Esophagus squamous epithelium (tissue), 5 donors: Measurements from ENCODE around the gene HAO1. TPM values are rescaled to one million over a fixed set of nuclear protein-coding genes. Genes with fewer than 3 reads are reported as not detected.

ENCODE experiments used
- DNase-seq: peaks from one replicate; lab custom pipeline; 2025; lab: John Stamatoyannopoulos, UW
- H3K27ac ChIP-seq, 4 donors: fragments of 200-600 bp; sonication (generic); one replicate each; pipeline ENCODE4 v1.5.1; 2016 to 2019; ENCODE audit warnings: mild to moderate bottlenecking in 1 of 4
- H3K27me3 ChIP-seq, 4 donors: fragments of 200-600 bp; sonication (generic); 1 replicate in 3 of 4; 2 replicates in 1 of 4; pipeline versions ENCODE4 v1.5.1 to v1.6.0; 2017 to 2021; ENCODE audit warnings: antibody characterized with exemption in 1 of 4
- H3K36me3 ChIP-seq, 3 donors: fragments of 200-600 bp; sonication (generic); one replicate each; pipeline ENCODE4 v1.5.1; 2016 to 2019
- H3K4me1 ChIP-seq, 3 donors: fragments of 200-600 bp; sonication (generic); one replicate each; pipeline ENCODE4 v1.5.1; 2017 to 2019
- H3K4me3 ChIP-seq, 4 donors: fragments of 200-600 bp; sonication (generic); 1 replicate in 3 of 4; 2 replicates in 1 of 4; pipeline ENCODE4 v1.5.1; 2016 to 2019; ENCODE audit warnings: mild to moderate bottlenecking in 2 of 4, moderate library complexity in 1 of 4
- H3K9me3 ChIP-seq, 3 donors: fragments of 200-600 bp; sonication (generic); one replicate each; pipeline ENCODE4 v1.5.1; 2016 to 2019
- POLR2A ChIP-seq, 4 donors: fragments of 450-650 bp; IDR thresholded peaks; one replicate each; pipeline ENCODE4 v1.6.1; 2017; ENCODE audit warnings: antibody characterized with exemption in 4 of 4, mild to moderate bottlenecking in 4 of 4, moderate library complexity in 3 of 4
- WGBS, 2 donors: methylation state at CpG; one replicate each; pipeline ENCODE4 v1.1.5; 2018; 5-methylcytosine and 5-hydroxymethylcytosine counted together
- intact Hi-C: fragments of 100-400 bp; cut with DNase I; formaldehyde crosslinking; loops from one replicate; pipeline ENCODE4 v1.15.0; 2022
- total RNA-seq, 4 donors: library from RNA; depleted of rRNA; stranded (reverse); fragments of >200 nt; gene quantifications; one replicate each; pipeline ENCODE4 v1.1.0, GENCODE V29; 2016
- TF ChIP-seq, protein P1 (sequence below), 6 experiments: fragments of 450-650 bp in 4 of 6; fragments of 200-600 bp in 2 of 6; sonication (generic) in 2 of 6; IDR thresholded peaks; one replicate each; pipeline ENCODE4 v1.5.1; 2016 to 2019; ENCODE audit warnings: antibody characterized with exemption in 6 of 6, mild to moderate bottlenecking in 4 of 6, moderate library complexity in 4 of 6
- donor health status: DM: yes; HTN: yes; CAD: no.

Gene HAO1
- under 1 TPM in 1 of 4 donors, not detected in 3; 0.70 TPM for total RNA-seq

DNA sequence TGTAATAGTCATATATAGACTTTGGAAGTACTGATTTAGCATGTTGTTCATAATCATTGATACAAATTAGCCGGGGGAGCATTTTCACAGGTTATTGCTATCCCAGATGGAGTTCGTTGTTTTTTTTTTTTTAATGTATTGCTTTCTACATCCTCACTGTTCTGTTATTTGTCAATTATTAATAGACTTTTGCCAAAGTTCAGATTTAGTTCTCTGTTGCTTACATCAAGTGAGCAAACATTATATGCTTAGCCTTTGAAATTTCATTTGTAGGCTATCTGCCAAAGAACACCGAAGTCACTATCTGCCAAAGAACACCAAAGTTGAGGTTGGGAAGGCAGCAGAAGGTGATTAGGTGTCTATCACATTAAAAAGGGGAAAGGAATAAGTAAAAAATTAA, at the start of gene HAO1:
Gene HAO1, minus strand, starts transcription at position 118 of the 400 bp plus-strand sequence. Its CDS starts 36 bp downstream, at position 82.
- Histone ChIP-seq H3K36me3 (no peaks in the 10 kb centered on the region), H3K9me3 (no peaks in the 10 kb centered on the region), H3K27ac (no peak within 1 kb of the TSS), H3K4me3 (no peak within 1 kb of the TSS), H3K27me3 (no peaks in the 10 kb centered on the region), H3K4me1 (peaks cover 0 to 7% (median 0%) of the 10 kb centered on the region in 3 donors)
- WGBS, 2 donors = 85 to 86% methylated on average over 3 of the region's 3 CpGs
- TF ChIP-seq POLR2A (IDR thresholded peaks at IDR 0.05) = no peak
- TF ChIP-seq, protein P1, sequence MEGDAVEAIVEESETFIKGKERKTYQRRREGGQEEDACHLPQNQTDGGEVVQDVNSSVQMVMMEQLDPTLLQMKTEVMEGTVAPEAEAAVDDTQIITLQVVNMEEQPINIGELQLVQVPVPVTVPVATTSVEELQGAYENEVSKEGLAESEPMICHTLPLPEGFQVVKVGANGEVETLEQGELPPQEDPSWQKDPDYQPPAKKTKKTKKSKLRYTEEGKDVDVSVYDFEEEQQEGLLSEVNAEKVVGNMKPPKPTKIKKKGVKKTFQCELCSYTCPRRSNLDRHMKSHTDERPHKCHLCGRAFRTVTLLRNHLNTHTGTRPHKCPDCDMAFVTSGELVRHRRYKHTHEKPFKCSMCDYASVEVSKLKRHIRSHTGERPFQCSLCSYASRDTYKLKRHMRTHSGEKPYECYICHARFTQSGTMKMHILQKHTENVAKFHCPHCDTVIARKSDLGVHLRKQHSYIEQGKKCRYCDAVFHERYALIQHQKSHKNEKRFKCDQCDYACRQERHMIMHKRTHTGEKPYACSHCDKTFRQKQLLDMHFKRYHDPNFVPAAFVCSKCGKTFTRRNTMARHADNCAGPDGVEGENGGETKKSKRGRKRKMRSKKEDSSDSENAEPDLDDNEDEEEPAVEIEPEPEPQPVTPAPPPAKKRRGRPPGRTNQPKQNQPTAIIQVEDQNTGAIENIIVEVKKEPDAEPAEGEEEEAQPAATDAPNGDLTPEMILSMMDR (IDR thresholded peaks at IDR 0.05) = no peak
- intact Hi-C loops = no loop called here
- DNase-seq = no peak

DNA sequence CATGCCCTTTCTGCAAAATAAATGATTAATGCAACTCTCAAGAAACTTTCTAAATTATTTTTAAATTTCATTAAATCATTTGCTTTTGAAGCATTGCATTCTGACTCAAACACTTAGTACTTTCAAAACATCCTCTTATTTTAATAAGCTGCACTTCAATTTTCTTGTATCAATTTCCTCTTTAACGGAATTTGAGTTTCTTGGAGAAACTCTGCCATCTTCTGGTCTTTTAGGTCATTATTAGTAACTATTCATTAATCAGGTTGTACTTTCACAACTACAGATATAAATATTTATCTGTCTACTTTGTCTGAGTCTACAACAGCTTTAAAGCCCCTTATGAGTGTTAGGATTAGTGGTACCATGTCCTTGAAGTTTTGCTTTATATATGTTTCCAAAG, 49.1 kb upstream of the HAO1 start:
- Histone ChIP-seq H3K27ac (no peak overlapping the region), H3K27me3 (no peaks in the 10 kb centered on the region), H3K9me3 (peaks cover 0 to 4% (median 0%) of the 10 kb centered on the region in 3 donors), H3K4me3 (no peak overlapping the region), H3K36me3 (peaks cover 0 to 54% (median 0%) of the 10 kb centered on the region in 3 donors), H3K4me1 (no peaks in the 10 kb centered on the region)
- no peak for DNase-seq
- 43 to 57% methylated on average over 1 of the region's 1 CpG for WGBS, 2 donors
- TF ChIP-seq, protein P1 (IDR thresholded peaks at IDR 0.05) = no peak
- TF ChIP-seq POLR2A (IDR thresholded peaks at IDR 0.05) = no peak
- intact Hi-C loops = no loop called here

DNA sequence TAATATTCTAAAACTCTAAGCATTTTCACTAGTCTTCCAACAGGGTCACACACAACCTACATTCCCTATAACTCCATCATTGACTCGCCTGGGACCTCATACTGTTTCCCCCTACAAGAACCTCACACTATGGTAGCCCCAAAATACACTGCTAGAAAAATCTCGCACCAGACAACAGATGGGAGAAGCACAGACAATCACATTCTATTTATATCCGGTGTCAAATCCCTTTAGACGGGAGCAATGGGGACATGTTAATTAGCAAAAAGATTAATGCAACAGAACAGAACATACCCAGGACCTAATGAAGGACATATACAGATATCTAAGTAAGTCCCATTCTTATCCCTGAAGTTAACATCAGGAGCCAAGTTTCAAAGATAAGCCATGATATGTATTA, 45.7 kb upstream of the HAO1 start:
- Histone ChIP-seq H3K9me3 (no peaks in the 10 kb centered on the region), H3K27me3 (no peaks in the 10 kb centered on the region), H3K4me3 (no peak overlapping the region), H3K27ac (no peak overlapping the region), H3K4me1 (no peaks in the 10 kb centered on the region), H3K36me3 (peaks cover 0 to 60% (median 0%) of the 10 kb centered on the region in 3 donors)
- DNase-seq = no peak
- 81 to 93% methylated on average over 4 of the region's 4 CpGs for WGBS, 2 donors
- no peak for TF ChIP-seq POLR2A (IDR thresholded peaks at IDR 0.05)
- TF ChIP-seq, protein P1 (IDR thresholded peaks at IDR 0.05) = no peak
- intact Hi-C loops = no loop called here

DNA sequence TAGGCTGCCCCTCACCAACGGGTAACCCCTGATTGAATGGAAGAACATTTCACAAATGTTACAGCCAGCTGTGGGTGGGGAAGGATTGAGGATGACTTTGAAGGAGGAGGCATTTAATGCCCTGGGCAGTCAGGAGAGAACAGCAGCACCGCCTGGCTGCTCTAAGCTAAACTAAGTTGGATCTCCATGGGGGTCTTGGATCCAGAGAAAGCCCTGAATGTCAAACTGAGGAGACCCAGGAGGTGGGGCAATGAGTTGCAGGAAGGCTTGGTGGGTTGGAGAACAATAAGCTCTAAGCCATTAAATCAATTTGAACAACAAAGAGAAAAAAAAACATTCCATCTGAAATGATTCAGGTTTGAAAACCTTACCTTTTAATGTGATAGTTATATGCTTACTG, 43.9 kb upstream of the HAO1 start:
- no peak overlapping the region for H3K27ac ChIP-seq
- no peaks in the 10 kb centered on the region for H3K27me3 ChIP-seq
- WGBS, 2 donors = 74 to 100% methylated on average over 2 of the region's 2 CpGs
- no peak overlapping the region for H3K4me3 ChIP-seq
- intact Hi-C loops = no loop called here
- peaks cover 0 to 67% (median 0%) of the 10 kb centered on the region in 3 donors for H3K36me3 ChIP-seq
- no peak for DNase-seq
- no peaks in the 10 kb centered on the region for H3K4me1 ChIP-seq
- no peaks in the 10 kb centered on the region for H3K9me3 ChIP-seq
- TF ChIP-seq, protein P1 (IDR thresholded peaks at IDR 0.05) = no peak
- no peak for TF ChIP-seq POLR2A (IDR thresholded peaks at IDR 0.05)

DNA sequence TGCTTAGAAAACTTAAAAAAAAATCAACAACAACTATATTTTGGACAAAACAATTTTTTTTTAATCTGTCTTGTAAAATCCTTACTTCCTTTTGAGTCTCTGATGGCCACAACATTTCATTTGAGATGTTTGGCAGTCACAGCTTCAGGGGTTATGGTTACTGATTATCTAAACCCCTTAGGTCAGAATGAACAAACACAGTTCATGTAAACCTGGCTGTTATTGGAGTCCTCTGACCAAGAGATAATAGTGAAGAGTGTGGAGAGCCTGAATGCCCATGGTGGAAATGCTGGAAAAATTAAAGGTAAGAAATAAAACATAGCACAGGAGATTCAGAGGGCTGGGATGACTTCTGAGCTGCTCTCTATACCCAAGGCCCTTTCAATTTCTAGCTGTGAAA, 41.1 kb upstream of the HAO1 start:
- H3K4me3 ChIP-seq = no peak overlapping the region
- intact Hi-C loops = no loop called here
- H3K4me1 ChIP-seq = peaks cover 0 to 9% (median 0%) of the 10 kb centered on the region in 3 donors
- no peak overlapping the region for H3K27ac ChIP-seq
- H3K27me3 ChIP-seq = no peaks in the 10 kb centered on the region
- H3K36me3 ChIP-seq = peaks cover 0 to 58% (median 0%) of the 10 kb centered on the region in 3 donors
- H3K9me3 ChIP-seq = no peaks in the 10 kb centered on the region
- DNase-seq = no peak
- TF ChIP-seq POLR2A (IDR thresholded peaks at IDR 0.05) = no peak
- TF ChIP-seq, protein P1 (IDR thresholded peaks at IDR 0.05) = no peak
